ENCODE results near the gene TAF11L13.
"Not testable (repeated sequence)": the region's sequence is repeated elsewhere in the genome, so short reads cannot be mapped to it uniquely, and the experiment has no call there.

TAF11L13 gene

DNA sequence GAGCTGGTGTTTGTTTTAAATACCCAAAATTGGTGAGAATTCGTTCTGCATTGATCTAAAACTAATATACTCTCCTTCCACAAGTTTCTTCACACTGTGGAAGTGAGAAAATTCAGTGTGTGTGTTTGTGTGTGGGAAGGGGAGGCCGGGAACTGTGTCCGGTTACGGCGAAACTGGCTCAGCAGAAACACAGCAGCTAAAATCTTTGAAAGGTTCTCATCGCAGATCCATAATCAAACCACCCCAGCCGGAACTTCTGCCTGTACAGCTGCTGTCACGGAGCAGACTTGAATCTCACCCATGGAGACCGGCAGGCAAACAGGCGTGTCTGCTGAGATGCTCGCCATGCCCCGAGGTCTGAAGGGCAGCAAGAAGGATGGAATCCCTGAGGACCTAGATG is at the start of gene TAF11L13:
TSS of gene TAF11L13 (plus strand) at position 301 of the 400 bp plus-strand sequence.
- not testable (repeated sequence) for DNase-seq

DNA sequence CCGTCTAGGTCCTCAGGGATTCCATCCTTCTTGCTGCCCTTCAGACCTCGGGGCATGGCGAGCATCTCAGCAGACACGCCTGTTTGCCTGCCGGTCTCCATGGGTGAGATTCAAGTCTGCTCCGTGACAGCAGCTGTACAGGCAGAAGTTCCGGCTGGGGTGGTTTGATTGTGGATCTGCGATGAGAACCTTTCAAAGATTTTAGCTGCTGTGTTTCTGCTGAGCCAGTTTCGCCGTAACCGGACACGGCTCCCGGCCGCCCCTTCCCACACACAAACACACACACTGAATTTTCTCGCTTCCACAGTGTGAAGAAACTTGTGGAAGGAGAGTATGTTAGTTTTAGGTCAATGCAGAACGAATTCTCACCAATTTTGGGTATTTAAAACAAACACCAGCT is 46.2 kb upstream of the TAF11L13 start, which contains the start of gene TAF11L7:
TSS of gene TAF11L7 (minus strand) at position 101 of the 400 bp plus-strand sequence.
- DNase-seq: not testable (repeated sequence)

DNA sequence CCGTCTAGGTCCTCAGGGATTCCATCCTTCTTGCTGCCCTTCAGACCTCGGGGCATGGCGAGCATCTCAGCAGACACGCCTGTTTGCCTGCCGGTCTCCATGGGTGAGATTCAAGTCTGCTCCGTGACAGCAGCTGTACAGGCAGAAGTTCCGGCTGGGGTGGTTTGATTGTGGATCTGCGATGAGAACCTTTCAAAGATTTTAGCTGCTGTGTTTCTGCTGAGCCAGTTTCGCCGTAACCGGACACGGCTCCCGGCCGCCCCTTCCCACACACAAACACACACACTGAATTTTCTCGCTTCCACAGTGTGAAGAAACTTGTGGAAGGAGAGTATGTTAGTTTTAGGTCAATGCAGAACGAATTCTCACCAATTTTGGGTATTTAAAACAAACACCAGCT is 41.0 kb upstream of the TAF11L13 start, which contains the start of gene TAF11L8:
TSS of gene TAF11L8 (minus strand) at position 101 of the 400 bp plus-strand sequence.
- DNase-seq: not testable (repeated sequence)

DNA sequence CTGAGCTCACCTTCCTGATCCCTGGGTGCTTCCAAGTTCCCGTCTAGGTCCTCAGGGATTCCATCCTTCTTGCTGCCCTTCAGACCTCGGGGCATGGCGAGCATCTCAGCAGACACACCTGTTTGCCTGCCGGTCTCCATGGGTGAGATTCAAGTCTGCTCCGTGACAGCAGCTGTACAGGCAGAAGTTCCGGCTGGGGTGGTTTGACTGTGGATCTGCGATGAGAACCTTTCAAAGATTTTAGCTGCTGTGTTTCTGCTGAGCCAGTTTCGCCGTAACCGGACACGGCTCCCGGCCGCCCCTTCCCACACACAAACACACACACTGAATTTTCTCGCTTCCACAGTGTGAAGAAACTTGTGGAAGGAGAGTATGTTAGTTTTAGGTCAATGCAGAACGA is 37.6 kb upstream of the TAF11L13 start, which contains the start of gene TAF11L9:
TSS of gene TAF11L9 (minus strand) at position 140 of the 400 bp plus-strand sequence.
- DNase-seq: not testable (repeated sequence)

DNA sequence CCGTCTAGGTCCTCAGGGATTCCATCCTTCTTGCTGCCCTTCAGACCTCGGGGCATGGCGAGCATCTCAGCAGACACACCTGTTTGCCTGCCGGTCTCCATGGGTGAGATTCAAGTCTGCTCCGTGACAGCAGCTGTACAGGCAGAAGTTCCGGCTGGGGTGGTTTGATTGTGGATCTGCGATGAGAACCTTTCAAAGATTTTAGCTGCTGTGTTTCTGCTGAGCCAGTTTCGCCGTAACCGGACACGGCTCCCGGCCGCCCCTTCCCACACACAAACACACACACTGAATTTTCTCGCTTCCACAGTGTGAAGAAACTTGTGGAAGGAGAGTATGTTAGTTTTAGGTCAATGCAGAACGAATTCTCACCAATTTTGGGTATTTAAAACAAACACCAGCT is 34.2 kb upstream of the TAF11L13 start, which contains the start of gene TAF11L10:
TSS of gene TAF11L10 (minus strand) at position 101 of the 400 bp plus-strand sequence.
- DNase-seq: not testable (repeated sequence)

DNA sequence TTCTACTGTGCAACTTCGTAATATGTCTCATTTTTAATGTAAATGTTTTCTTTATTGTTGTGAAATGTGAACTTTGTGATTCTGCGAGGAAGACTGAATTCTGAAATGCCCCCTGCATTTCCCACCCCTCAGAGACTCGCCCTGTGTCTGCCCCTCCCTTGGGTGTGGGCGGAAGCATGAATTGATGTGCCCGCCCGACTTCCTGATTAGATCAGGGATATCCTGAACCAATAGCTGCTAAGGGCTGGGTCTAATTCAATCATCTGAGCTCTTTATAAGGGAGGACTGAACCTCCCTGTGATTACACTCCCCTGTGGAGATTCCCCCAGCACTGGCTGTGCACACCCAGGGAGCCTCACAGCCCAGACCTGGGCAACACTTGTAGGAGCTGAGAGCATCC is 28.0 kb upstream of the TAF11L13 start, which contains the start of gene TAF11L11:
TSS of gene TAF11L11 (plus strand) at position 304 of the 400 bp plus-strand sequence.
- DNase-seq: not testable (repeated sequence)

DNA sequence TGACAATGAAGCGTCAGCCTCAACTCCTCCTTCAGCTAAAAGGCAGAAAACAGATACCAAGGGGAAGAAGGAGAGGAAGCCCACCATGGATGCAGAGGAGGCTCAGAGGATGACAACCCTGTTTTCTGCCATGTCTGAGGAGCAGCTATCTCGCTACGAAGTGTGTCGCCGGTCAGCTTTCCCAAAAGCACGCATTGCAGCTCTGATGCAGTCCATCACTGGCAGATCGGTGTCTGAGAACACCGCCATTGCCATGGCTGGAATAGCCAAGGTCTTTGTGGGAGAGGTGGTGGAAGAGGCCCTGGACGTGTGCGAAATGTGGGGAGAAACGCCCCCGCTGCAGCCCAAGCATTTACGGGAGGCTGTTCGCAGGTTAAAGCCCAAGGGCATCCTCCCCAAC is 26.9 kb upstream of the TAF11L13 start:
- DNase-seq: no peak

DNA sequence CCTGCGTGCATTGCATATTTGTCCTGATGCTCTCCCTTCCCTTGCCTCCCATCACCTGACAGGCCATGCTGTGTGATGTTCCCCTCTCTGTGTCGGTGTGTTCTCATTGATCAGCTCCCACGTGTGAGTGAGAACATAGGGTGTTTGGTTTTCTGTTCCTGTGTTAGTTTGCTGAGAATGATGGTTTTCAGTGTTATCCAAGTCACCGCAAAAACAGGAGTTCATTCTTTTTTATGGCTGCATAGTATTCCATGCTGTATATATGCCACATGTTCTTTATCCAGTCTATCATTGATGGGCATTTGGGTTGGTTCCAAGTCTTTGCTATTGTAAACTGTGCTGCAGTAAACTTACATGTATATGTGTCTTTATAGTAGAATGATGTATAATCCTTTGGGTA is 24.4 kb upstream of the TAF11L13 start:
- DNase-seq: not testable (repeated sequence)

DNA sequence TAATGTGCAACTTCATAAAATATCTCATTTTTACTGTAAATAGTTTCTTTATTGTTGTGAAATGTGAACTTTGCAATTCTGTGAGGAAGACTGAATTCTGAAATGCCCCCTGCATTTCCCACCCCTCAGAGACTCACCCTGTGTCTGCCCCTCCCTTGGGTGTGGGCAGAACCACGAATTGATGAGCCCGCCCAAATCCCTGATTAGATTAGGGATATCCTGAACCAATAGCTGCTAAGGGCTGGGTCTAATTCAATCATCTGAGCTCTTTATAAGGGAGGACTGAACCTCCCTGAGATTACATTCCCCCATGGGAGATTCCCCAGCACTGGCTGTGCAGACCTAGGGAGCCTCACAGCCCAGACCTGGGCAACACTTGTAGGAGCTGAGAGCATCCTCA is 21.8 kb upstream of the TAF11L13 start, which contains the start of gene TAF11L12:
TSS of gene TAF11L12 (plus strand) at position 301 of the 400 bp plus-strand sequence.
- DNase-seq: not testable (repeated sequence)

DNA sequence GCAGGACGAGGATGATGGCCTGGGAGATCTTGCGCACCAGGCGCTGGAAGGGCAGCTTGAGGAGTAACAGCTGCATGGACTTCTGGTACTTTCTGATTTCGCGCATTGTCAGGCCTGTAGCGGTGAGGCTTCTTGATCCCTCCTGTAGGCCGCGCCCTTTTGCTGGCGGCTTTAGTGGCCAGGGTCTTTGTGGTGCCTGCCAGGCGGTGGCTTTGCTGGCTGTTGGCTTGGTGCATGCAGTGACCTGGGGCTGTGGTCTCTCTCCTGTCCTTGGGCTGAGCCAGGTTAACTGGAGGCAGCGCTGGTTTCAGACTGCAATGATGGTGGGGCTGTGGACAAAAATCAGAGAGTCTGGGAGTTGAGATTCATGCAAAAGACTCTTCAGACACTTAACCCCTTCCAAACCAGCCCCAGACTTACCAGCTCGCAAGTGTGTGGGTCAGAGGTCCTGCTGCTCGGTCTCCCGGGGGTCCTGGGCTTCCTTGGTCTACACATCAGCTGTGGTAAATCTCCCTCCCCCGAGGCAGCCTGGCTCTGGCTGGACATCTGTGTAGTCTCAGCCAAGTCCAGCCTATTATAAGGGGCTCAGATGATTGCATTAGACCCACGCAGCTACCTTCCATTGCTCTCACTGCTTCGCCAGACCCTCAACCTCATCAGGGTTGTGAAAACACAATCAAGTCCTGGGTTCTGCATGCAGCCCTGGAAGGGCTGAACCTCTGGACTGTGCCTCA is 16.8 kb upstream of the TAF11L13 start:
- DNase-seq: no peak

DNA sequence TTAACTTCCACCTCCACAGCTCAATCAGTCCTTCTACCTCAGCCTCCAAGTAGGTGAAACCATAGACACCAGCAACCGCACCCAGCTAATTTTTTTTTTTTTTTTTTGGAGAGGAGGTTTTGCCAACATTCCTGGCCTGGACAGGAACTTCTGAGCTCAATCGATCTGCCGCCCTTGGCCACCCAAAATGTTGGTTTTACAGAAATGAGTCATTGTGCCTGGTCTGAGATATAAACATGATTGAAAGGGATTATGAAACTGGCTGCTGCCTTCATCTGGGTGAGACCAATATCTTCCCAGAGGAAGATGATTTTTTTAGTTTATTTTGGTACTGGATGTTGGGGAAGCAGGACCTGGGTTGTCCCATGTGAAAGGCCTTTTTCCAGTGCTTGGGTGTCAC is 12.5 kb upstream of the TAF11L13 start:
- DNase-seq: no peak

DNA sequence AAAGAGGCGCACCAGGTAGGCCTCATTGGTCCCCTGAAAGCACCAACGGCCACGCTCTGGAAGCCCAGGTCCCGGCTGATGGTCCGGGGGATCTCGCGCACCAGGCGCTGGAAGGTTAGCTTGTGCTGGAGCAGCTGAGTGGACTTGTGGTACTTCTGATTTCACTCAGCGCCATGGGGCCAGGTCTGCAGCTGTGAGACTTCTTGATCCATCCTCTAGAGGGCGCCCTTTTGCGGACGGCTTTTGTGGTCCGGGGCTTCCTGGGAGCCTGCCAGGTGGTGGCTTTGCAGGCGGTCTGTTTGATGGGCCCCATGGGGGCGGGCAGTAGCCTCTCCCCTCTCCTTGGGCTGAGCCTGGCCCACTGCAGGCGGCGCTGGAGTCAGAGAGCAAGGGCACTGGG is 11.3 kb upstream of the TAF11L13 start:
- DNase-seq: no peak

DNA sequence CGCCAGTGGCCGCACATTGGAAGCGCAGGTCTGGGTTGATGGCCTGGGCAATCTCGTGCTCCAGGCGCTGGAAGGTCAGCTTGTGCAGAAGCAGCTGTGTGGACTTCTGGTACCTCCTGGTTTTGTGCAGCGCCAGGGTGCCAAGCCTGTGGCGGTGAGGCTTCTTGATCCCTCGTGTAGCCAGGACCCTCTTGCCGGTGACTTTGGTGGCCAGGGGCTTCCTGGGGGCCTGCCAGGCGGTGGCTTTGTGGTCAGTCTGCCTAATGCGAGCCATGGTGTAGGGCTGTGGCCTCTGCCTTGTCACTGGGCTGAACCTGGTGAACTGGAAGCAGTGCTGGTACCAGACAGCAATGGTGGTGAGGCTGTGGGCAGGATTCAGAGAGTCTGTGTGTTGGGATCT is 6.2 kb upstream of the TAF11L13 start:
- DNase-seq: no peak

DNA sequence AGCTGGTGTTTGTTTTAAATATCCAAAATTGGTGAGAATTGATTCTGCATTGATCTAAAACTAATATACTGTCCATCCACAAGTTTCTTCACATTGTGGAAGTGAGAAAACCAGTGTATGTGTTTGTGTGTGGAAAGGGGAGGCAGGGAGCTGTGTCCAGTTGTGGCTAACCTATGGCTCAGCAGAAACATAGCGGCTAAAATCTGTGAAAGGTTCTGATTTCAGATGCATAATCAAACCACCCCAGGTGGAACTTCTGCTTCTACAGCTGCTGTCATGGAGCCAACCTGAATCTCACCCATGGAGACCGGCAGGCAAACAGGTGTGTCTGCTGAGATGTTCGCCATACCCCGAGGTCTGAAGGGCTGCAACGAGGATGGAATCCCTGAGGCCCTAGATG is 2.3 kb downstream of the TAF11L13 start, which contains the start of gene TAF11L14:
TSS of gene TAF11L14 (plus strand) at position 301 of the 400 bp plus-strand sequence.
- no peak for DNase-seq

DNA sequence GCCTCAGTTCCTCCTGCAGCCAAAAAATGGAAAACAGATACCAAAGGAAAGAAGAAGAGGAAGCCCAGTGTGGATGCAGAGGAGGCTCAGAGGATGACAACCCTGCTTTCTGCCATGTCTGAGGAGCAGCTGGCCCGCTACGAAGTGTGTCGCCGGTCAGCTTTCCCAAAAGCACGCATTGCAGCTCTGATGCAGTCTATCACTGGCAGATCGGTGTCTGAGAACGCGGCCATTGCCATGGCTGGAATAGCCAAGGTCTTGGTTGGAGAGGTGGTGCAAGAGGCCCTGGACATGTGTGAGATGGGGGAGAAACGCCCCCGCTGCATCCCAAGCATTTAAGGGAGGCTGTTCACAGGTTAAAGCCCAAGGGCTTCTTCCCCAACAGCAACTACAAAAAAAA is 17.3 kb downstream of the TAF11L13 start:
- not testable (repeated sequence) for DNase-seq

DNA sequence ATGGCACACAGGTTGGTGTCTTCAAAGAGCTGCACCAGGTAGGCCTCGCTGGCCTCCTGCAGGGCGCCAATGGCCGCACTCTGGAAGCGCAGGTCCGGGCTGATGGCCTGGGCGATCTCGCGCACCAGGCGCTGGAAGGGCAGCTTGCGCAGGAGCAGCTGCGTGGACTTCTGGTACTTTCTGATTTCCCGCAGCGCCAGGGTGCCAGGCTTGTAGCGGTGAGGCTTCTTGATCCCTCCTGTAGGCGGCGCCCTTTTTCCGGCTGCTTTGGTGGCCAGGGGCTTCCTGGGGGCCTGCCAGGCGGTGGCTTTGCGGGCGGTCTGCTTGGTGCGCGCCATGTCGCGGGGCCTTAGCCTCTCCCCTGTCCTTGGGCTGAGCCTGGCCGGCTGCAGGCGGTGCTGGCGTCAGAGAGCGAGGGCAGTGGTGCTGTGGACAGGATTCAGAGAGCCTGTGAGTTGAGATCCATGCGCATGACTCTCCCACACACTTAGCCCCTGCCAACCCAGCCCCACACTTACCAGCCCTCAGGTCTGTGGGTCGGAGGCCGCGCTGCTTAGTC is 23.4 kb downstream of the TAF11L13 start:
- not testable (repeated sequence) for DNase-seq

DNA sequence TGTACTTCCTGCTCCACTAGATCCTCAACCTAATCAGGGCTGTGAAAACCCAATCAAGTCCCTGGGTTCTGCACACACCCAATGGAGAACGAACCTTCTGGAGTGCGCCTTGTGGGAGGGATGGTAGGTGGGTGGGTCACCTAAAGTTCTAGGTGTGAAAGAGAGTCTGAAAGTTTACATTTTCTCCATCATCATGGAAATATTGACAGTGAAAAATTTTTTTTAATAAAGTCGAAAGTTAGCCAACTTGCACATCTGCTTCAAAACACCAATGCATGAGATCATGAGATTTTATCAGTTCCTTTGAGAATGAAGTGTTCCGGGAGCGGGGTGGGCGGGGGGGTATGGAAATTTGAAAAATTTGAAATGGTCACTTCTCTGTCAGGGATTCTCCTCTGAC is 24.0 kb downstream of the TAF11L13 start:
- no peak for DNase-seq

DNA sequence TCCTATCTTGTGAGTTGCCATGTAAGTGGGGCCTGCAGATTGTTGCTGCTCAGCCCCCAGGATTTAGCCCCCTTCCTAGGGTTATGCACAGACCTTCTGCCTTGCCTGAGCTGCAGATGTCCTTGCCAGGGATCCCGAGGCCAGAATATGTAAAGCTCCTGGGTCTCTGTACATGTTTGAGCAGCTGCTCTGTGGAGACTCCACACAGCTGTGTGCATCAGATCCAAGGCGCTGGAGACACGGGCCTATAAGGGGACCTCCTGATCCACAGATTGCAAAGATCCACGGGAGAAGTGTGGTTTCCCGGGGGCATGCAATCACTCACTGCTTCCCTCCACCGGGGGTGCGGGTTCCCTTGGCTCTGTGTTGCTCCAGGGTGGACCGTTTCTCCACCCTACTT is 31.3 kb downstream of the TAF11L13 start:
- no peak for DNase-seq

DNA sequence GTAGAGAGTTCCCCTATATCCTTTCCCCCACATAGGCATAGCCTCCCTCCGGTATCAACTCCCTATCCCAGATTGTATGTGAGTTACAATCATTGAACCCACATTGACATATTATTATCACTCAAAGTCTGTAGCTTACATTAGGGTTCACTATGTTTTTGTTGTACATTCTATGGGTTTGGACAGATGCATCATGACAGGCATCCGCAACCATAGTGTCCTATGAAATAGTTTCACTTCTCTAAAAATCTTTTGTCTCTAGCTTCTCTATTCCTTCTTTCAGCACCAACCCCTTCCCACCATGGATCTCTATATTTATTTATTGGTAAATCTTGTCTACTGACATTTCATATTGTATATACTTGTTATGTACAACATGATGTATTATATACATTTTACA is 33.9 kb downstream of the TAF11L13 start:
- peak in 2 of 3 donors; percentile 1 to 24 for DNase-seq

DNA sequence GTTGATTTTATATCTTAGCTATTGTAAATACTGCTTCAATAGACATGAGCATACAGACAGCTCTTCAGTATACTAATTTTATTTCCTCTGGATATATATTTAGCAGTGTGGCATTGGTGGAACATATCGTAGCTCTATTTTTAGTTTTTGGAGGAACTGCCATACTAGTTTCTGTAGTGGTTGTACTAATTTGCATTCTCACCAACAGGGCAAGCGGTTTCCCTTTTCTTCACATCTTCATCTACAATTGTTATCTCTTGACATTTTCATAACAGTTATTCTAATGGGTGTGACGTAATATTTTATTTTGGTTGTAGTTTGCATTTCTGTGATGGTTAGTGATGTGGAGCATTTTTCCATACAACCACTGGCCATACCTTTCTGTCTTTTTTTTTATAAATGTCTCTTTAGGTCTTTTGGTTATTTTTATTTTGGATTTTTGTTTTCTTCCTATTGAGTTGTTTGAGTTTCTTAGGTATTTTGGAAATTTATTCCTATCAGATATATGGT is 34.9 kb downstream of the TAF11L13 start:
- no peak for DNase-seq

DNA sequence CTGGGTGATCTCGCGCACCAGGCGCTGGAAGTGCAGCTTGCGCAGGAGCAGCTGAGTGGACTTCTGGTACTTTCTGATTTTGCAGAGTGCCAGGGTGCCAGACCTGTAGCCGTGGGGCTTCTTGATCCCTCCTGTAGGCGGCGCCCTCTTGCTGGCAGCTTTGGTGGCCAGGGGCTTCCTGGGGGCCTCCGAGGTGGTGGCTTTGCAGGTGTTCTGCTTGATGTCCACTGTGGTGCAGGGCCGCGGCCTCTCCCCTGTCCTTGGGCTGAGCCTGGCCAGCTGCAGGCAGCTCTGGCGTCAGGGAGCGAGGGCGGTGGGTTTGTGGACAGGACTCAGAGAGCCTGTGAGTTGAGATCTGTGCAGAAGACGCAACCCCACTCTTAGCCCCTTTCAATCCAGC is 38.5 kb downstream of the TAF11L13 start:
- no peak for DNase-seq

DNA sequence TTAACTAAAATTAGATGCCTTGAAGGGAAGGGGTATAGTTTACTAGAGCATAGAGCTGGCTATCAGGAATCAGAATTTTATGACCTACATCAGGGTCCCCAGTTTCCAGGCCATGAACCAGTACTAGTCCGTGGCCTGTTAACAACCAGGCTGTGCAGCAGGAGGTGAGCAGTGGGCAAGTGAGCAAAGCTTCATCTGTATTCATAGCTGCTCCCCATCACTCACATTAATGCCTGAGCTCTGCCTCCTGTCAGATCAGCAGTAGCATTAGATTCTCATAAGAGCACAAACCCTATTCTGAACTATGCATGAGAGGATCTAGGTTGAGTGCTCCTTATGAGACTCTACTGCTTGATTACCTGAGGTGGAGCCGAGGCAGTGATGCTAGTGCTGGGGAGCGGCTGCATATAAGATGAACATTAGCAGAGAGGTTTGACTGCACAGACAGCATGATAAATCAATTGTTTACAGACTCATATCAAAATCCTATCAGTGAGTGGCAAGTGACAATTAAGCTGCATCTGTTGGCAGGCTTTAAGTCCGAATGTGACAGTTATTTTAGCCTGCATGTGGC is 47.0 kb downstream of the TAF11L13 start:
- DNase-seq: no peak

DNA sequence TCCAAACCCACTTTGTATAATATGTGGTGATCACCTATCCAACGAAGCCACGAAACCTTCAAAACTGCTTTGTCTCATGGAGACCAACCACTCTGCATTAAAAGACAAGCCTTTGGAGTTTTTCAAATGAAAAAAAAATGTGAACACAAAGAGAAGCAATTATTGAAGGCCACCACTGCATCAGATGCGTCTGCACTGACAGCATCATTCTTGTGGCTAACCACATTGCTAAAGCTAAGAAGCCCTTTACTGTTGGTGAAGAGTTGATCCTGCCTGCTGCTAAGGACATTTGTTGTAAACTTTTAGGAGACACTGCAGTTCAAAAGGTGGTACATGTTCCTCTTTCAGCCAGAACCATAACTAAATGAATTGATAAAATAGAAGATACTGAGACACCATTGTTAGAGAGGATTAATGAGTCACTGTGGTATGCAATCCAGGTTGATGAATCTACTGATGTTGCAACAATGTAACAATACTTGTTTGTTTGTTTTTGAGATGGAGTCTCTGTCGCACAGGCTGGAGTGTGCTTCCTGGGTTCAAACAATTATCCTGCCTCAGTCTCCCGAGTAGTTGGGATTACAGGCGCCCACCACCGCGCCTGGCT is 47.8 kb downstream of the TAF11L13 start:
- DNase-seq: no peak

Data from suppressor macrophage treated with lipopolysaccharide for 1 hour (primary cell).